BJ (cell line): ENCODE data around the gene LCN10. TPM values are rescaled to one million over a fixed set of nuclear protein-coding genes. Genes with fewer than 3 reads are reported as not detected.
A peak's percentile ranks its signal among the peaks of the same experiment; 100 is the strongest.

Experiments used
- CTCF ChIA-PET: fragments of 350-600 bp; formaldehyde crosslinking; extraction: SDS; loops from one replicate; lab custom pipeline; 2021; ENCODE audit warnings: antibody characterized with exemption, inconsistent platforms; lab: Yijun Ruan, JAX
- POLR2A ChIA-PET: fragments of 300-600 bp; sonication (Branson Sonifier 250); formaldehyde crosslinking; extraction: SDS; loops from one replicate; lab custom pipeline; 2021; ENCODE audit warnings: antibody characterized with exemption; lab: Charles Lee
- DNase-seq: peaks from one replicate; pipeline ENCODE4 v3.0.0-alpha.2; 2011; ENCODE audit warnings: low read depth
- H3K27me3 ChIP-seq: 2 replicates; pipeline ENCODE4 v1.6.0; 2011; ENCODE audit warnings: low read length; ENCODE audit not compliant: control insufficient read depth, insufficient read depth
- H3K36me3 ChIP-seq: 2 replicates; pipeline ENCODE4 v1.5.1; 2011; ENCODE audit warnings: low read length; ENCODE audit not compliant: control insufficient read depth, insufficient read depth
- H3K4me3 ChIP-seq: 2 replicates; pipeline ENCODE4 v1.5.1; 2011; ENCODE audit warnings: low read depth, mild to moderate bottlenecking, control low read depth, low read length
- CTCF ChIP-seq: IDR thresholded peaks from 2 replicates; pipeline ENCODE4 v1.5.1; 2011; ENCODE audit warnings: low read depth, mild to moderate bottlenecking, control low read depth, inconsistent platforms, low read length, moderate library complexity; ENCODE audit not compliant: insufficient read depth
- polyA plus RNA-seq: library from polyadenylated mRNA; depleted of rRNA; stranded (reverse); fragments of >200 nt; gene quantifications from 2 replicates; pipeline ENCODE4 v1.2.3, GENCODE V29; 2011

LCN10 gene
- polyA plus RNA-seq, 1 experiment: not detected

DNA sequence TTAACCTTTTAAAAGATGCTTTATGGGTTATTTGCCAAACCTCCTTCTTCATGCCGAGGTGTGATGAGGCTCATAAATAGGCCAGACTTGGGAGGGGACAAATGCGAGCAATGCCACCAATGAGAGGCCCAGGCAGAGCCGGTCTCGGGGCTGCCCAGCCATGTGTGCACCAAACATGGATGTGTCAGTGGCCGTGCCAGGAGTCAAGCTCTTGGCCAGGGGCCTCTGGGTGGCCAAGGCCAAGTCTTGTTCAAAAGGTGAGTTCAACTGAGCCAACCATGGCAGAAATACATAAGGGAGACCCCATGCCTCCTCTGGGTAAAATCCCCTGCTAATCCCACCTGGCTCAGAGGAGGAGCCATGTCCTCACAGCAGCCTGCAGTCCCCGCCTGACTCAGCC, 32.5 kb upstream of the LCN10 start:
- CTCF ChIA-PET: interaction anchor here (1.1 to 1.2 kb wide), 4 partner anchors 9 to 293 kb away, joined by 3 to 5 read pairs (median 4); no protein-coding TSS in a partner anchor
- H3K36me3 ChIP-seq: no peaks in the 10 kb centered on the region

DNA sequence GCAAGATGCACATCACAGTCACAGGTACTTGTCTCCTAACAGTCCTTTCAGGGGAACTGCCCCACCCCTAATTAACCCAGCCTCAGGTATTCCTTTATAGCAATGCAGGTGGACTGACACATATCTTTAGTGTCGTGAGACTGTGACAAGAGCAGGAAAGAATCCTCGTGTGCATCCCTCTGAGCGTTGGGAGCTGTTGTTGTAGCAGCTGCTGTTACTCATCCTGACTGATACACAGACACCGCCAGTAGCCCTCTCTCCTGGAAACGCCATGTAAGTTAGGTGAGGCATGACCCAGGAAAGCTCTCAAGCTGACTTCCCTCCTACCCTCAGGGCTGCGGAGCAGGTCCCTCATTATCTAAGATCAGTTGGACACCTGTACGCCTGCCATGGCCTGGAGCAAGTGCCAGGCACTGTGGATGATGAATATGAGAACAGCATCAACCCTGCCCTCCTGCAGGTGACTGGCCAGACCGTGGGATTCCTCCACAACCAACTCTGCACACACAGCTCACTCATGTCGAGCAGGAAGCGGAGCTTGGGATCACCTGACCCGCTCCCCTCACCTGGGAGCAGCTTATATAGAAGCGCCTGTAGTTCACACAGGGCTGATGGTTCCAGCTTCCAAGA, 31.8 kb upstream of the LCN10 start:
- ChIA-PET POLR2A (no interaction called here), CTCF (interaction anchor here (1.1 to 1.2 kb wide), 4 partner anchors 8 to 294 kb away, joined by 3 to 5 read pairs (median 4); no protein-coding TSS in a partner anchor)
- no peak for TF ChIP-seq CTCF
- H3K4me3 ChIP-seq: no peak overlapping the region
- H3K36me3 ChIP-seq: no peaks in the 10 kb centered on the region
- no peak for DNase-seq
- H3K27me3 ChIP-seq: peaks cover 11% of the 10 kb centered on the region

More for the DNA sequence above, 32.5 kb upstream of the LCN10 start:
- TF ChIP-seq CTCF: no peak
- DNase-seq: no peak
- Histone ChIP-seq H3K4me3 (no peak overlapping the region), H3K27me3 (peaks cover 11% of the 10 kb centered on the region)
- POLR2A ChIA-PET: no interaction called here

GRCh38 chr9:136773386-136774044, 30.8 kb upstream of the LCN10 start:
- DNase-seq: no peak
- Histone ChIP-seq H3K36me3 (no peaks in the 10 kb centered on the region), H3K27me3 (peaks cover 8% of the 10 kb centered on the region), H3K4me3 (no peak overlapping the region)
- CTCF ChIA-PET: no interaction called here
- no peak for TF ChIP-seq CTCF
- POLR2A ChIA-PET: no interaction called here

DNA sequence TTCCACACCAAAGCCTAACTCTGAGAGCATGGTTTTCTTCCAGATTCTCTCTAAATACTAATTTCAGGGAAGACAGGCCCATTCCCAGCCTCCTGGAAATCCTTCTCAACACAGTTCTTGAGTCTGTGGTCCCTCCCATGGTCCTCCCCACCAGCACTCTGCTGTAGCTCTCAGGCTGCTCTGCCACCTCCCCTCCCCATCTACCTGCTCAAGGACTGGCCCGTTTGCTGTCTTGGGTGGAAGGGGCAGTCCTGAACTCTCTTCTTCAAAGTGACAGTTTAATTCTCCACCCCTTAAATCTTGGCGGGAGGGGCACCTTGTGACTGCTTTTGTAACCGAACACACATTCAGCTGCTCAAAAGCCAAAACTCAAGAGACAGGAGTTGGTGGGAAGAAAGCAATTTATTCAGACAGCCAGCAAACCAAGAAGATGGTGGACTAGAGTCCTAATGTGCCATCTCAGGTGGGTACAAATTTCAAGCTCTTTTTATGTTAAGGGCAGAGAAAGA, 29.2 kb upstream of the LCN10 start:
- POLR2A ChIA-PET: no interaction called here
- Histone ChIP-seq H3K27me3 (peaks cover 5% of the 10 kb centered on the region), H3K36me3 (no peaks in the 10 kb centered on the region), H3K4me3 (no peak overlapping the region)
- CTCF ChIA-PET: interaction anchor here (0.6 to 2.3 kb wide), 2 partner anchors 10 to 257 kb away, joined by 3 to 10 read pairs; no protein-coding TSS in a partner anchor
- no peak for DNase-seq
- TF ChIP-seq CTCF: no peak

GRCh38 chr9:136769710-136770191, 27.0 kb upstream of the LCN10 start:
- H3K4me3 ChIP-seq: no peak overlapping the region
- no peaks in the 10 kb centered on the region for H3K36me3 ChIP-seq
- no peak for DNase-seq
- H3K27me3 ChIP-seq: peaks cover 5% of the 10 kb centered on the region
- ChIA-PET CTCF (interaction anchor here (0.6 to 1.6 kb wide), 8 partner anchors 8 to 265 kb away, joined by 3 to 9 read pairs (median 3); partner anchors contain the start of gene LCN10), POLR2A (no interaction called here)
- TF ChIP-seq CTCF: peak; percentile 58
